CD4-positive, alpha-beta T cell treated with Interleukin-21 for 1 hour (primary cell): ENCODE data around the gene SETD2.
"Not testable (repeated sequence)": the region's sequence is repeated elsewhere in the genome, so short reads cannot be mapped to it uniquely, and the experiment has no call there.

Experiments
- DNase-seq: peaks from one replicate; pipeline ENCODE4 v3.0.0-alpha.2; 2020

The SETD2 gene

DNA sequence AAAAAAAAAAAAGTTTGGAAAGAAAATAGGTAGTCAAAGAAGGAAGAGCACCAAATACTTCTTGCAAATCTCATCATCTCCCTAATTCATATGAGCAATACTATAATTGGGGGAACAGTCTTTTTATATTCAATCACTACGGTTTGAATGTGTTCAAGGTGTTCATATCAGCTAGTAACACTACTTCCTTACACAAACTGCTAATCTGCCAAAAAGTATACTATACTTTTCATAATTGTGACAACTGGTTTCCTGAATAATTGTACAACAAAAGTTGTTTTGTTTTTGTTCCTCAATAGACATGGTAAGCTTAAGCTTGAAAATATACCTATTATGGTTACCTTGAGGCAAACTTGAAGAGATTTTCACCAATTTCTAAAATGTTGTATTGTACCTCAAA, 12.1 kb downstream of the SETD2 start:
- DNase-seq, result no peak

DNA sequence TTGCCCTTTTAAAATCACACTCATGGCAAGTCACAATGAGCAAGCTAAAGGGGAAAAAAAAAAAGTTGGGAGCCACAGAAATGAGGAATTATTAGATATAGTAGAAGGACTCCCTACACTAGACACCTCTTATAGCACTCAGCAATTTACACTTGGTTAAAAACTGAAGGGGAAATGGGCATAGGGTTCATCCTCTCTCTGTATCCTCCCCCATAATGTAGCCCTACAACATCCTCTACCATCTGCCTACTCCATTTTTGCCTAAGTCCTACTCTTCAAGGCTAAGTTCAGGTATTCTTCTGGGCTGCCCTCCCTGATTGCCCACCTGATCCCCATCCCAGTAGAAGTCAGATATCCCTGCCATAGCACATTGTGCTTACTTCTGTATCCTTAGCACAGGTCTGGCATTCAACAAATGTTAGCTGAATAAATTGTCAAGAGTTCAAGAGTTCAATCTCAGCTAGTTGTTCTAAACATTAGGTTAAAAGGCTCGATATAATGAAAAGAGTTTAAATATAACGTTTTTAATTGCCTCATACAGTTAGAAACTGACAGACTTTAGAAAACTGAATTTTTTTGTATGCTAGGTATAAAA, 14.5 kb downstream of the SETD2 start:
- DNase-seq, result no peak

DNA sequence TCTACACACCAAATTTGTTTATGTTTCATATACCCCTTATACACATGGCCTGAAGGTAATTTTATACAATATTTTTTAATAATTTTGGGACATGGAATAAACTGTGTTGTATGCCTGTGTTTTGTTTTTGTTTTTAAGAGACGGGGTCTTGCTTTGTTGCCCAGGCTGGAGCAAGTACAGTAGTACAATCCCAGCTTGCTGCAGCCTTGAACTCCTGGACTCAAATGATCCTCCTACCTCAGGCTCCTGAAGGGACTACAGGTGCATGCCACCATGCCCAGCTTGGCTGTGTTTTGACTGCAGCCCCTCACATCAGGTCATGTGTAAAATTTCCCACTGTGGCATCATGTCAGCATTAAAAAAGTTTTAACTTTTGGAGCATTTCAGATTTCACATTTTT, 18.6 kb downstream of the SETD2 start:
- no peak for DNase-seq

DNA sequence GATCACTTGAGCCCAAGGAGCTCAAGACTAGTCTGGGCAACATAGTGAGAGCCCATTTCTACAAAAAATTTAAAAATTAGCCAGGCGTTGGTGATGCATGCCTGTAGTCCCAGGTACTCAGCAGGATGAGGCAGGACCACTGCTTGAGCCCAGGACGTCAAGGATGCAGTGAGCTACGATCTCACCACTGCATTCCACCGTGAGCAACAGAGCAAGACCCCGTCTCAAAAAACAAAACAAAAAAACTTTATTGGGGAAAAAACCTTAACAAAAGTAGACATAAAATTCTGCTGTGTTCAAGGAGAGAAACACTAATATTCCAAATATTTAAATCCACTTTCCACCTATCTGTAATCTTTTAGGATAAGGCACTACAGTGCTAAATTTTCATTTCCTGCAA, 20.8 kb downstream of the SETD2 start:
- DNase-seq, result no peak

DNA sequence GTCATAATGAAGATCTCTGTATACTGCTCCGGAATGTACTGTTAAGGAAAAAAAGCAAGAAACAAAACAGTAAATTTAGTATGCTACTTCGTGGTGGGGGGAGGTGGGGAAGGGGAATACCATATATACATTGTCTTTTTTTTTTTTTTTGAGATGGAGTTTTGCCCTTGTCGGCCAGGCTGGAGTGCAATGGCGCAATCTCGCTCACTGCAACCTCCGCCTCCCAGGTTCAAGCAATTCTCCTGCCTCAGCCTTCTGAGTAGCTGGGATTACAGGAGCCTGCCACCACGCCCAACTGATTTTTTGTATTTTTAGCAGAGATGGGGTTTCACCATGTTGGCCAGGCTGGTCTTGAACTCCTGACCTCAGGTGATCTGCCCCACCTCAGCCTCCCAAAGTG, 21.4 kb downstream of the SETD2 start:
- DNase-seq, result not testable (repeated sequence)

DNA sequence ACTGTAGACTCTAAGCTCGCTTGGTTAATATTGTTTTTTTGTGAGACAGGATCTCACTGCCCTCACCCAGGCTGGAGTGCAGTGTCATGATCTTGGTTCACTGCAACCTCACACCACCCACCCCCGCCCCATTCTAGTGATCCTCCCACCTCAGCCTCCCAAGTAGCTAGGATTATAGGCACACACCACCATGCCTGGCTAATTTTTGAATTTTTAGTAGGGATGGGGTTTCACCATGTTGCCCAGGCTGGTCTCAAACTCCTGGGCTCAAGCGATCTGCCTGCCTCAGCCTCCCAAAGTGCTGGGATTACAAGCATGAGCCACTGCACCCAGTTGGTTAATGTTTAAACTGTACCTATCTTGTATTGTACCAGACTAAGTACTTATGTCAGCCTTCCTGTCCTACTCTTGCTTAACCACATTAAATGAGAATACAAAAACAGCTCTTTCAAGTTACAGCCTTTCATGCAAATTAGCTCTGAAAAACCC, 22.9 kb downstream of the SETD2 start:
- peak; percentile 39 for DNase-seq

- DNase-seq, result not testable (repeated sequence)
Observed at GRCh38 chr3:47140553-47140952, 23.4 kb downstream of the SETD2 start.

GRCh38 chr3:47134311-47134710, 29.6 kb downstream of the SETD2 start:
- DNase-seq, result no peak

DNA sequence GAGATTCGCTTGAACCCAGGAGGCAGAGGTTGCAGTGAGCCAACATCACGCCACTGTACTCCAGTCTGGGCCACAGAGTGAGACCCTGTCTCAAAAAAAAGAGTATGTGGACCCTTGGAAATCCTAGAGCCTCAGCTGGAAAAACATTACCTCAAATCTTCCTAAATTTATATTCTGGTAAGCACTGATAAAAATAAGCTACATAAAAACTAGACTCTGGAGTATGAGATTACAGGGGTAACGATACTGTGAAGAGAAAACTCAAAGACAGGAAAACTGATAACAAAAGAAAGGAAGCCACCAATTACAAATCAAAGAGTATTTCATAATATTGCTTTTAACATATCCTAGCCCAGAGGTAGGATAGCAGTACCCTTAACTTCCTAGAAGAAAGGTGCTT, 30.3 kb downstream of the SETD2 start:
- no peak for DNase-seq

GRCh38 chr3:47130557-47130956, 33.4 kb downstream of the SETD2 start:
- DNase-seq, result no peak

DNA sequence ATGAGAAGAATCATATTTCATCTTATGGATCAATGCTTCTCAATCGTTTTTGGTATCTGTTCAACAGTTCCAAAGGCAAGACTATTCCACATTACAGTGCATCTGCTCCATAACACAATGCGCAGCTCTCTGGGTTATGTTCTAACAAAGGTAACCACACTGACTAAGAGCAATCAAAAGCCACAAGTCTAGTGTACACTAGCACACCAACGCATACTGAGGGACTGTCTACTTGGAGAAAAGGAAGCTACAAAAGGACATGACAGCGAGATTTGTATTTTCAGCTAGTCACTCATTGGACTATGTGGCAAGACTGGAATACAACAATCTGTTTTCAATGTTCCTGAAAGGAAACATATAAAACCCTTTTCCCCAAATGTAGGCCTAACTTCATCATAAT, 35.8 kb downstream of the SETD2 start:
- DNase-seq, result no peak

DNA sequence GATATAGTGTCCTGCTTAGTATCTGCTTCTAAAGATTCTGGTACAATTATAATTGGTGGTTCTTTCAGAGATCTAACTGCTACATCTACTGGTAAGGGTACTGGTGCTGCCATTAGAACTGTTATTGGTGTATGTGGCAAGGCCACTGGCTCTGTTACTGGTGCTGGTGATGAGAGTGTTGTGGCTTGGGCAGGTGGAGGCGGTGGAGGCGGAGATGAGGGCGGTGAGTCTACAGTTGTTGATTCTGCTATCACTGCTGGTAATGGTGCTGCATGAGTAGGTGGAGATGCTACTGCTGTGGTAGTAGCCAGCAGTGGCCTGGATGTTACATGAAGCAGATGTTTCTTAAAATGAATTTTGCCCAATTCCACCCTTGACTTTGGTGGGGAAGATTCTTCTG, 40.1 kb downstream of the SETD2 start:
- no peak for DNase-seq

DNA sequence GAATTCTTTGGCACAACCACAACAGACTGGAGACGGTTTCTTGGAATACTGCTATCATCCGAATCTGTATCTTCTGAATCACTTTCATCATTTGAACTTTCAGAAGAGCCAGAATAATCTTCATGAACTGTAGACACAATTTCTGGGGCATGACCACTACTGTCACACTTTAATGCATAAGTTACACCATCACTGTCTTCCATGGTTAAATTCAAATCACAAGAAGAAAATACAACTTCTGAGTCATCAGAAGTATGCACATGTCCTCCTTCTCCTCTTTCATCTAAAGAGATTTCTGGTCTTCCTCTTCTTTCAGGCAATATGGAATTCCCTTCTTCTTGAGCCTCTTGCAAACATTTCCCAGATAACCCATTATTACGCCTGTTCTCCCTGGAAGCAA, 42.5 kb downstream of the SETD2 start:
- no peak for DNase-seq

DNA sequence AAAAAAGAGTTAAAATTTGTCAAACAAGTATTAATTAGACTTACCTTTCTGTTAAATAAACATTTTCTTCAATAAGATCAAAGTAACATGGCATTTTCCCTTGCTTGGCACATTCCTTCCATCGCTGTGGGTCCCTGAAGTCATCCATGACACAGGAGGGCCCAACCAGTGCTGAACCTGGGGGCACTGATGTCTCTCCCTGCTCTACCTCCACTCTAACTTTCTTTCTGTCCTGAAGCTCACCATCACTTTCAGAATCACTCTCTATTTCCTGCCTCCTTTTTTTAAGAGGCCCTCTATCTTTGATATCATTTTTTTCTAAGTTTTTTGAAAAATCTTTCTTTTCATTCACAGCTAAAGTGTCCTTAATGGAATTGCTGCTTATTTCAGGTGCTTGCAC, 43.8 kb downstream of the SETD2 start:
- no peak for DNase-seq

- not testable (repeated sequence) for DNase-seq
Observed at GRCh38 chr3:47119387-47119786, 44.5 kb downstream of the SETD2 start.

DNA sequence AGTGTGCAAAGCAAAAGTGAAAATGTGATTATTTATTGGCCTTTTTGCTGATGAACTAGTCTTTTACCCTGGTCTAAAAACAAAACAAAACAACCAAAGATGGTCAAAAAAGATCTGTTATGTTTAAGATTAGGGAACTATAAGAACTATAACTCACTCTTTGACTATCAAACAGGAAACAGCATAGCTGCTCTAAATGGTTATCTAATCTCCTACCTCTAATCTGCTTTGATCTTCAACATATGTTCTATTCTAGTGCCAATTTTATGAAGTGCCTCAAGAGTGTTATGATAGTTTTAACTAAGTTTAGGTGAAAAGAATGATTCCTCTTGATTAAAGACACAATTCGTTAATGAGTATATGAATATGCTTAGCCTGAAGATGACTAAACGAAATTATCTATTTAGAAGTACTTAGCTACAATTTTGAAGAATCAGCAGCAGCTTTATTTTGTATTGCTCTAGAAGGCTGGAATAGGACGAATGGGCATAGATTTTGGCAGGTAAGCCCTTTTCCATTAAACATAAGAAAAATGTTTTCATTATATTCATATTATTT, 46.0 kb downstream of the SETD2 start:
- DNase-seq, result peak; percentile 12

GRCh38 chr3:47115524-47115923, 48.4 kb downstream of the SETD2 start:
- not testable (repeated sequence) for DNase-seq

DNA sequence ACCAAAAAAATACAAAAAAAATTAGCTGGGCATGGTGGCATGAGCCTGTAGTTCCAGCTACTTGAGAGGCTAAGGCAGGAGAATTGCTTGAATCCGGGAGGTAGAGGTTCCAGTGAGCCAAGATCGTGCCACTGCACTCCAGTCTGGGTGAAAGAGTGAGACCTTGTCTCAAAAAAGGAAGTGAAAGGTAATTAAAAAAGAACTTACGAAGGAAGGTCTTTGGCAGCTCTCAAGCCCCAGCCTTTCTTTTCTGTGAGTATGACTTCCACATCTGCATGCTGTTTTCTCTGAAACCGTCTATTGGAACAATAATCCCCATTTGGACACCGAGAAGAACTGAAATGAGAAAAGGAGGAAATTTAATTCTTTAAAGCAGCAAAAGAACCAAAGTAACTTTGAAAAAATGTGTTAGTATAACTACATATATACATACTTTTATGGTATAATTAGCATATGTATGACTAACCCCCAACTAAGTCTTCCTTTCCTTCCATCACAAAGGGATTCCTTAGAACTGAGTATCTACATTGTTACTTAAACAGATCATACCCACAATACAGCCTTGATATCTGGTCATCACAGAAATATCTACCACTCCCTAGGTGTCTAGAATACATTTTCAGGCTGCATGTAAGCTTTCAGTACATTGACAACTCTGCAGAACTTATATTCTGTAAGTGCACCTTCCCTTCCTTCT, 50.1 kb downstream of the SETD2 start:
- DNase-seq, result no peak

- no peak for DNase-seq
Observed at GRCh38 chr3:47112997-47113396, 50.9 kb downstream of the SETD2 start.

- no peak for DNase-seq
Observed at GRCh38 chr3:47109393-47109792, 54.5 kb downstream of the SETD2 start.

DNA sequence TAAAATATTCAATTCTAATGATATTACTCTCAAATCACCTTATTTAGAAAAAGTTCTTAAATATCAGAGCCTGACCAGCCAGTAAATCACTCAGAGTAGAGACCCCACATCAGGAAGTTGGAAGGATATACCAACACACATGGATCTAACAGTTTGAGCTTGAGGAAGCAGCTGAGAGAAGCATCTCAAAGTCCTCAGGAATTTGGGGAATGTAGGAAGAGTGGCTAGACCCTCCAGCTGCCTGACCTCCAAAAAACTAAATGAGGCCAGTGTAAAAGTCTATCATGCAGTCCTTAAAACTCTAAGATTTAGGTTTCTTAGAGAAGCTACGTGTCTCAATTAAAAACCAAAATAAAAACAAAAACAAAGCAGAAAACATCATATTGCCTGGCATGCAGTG, 55.4 kb downstream of the SETD2 start:
- no peak for DNase-seq

DNA sequence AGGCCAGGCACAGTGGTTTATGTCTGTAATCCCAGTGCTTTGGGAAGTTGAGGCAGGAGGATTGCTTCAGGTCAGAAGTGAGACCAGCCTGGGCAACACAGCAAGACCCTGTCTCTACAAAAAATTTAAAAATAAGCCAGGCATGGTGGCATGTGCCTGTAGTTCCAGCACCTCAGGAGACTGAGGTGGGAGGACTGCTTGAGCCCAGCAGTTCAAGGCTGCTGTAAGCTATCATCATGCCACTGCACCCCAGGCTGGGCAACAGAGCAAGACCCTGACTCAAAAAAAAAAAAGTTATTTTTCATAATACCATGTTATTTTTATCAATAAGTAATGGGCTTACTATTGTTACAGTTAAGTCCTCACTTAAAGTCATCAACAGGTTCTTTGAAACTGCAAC, 59.7 kb downstream of the SETD2 start:
- DNase-seq, result no peak

GRCh38 chr3:47103619-47104018, 60.3 kb downstream of the SETD2 start:
- no peak for DNase-seq

- DNase-seq, result no peak
Observed at GRCh38 chr3:47102081-47102600, 61.8 kb downstream of the SETD2 start.
